SU-DHL-6 (cell line): ENCODE data around the gene DKK2.

Source experiments
- CTCF ChIP-seq: fragments of 200-600 bp; sonication (generic); IDR thresholded peaks from one replicate; pipeline ENCODE4 v1.5.1; 2017; ENCODE audit warnings: antibody characterized with exemption, mild to moderate bottlenecking, low read length, moderate library complexity; ENCODE audit not compliant: insufficient read depth, poor library complexity, severe bottlenecking
- EZH2phosphoT487 ChIP-seq: fragments of 200-600 bp; sonication (generic), shearing (Covaris generic); conservative IDR thresholded peaks from 2 replicates; pipeline ENCODE4 v1.6.1; 2018; ENCODE audit warnings: mild to moderate bottlenecking, antibody characterized with exemption, low read length, moderate library complexity, mixed read lengths

GRCh38 chr4:106930522-106930921 is 105.6 kb downstream of the DKK2 start:
- TF ChIP-seq CTCF (no peak), EZH2phosphoT487 (no peak)
